Breast epithelium (tissue), 4 donors: ENCODE results near the gene RELN. TPM values are rescaled to one million over a fixed set of nuclear protein-coding genes. Genes with fewer than 3 reads are reported as not detected.

Experiments
- DNase-seq, 2 donors: peaks; one replicate each; pipeline ENCODE4 v3.0.0-alpha.2; 2019; ENCODE audit warnings: low spot score in 2 of 2
- H3K27ac ChIP-seq, 2 donors: fragments of 200-600 bp; sonication (generic) in 1 of 2; one replicate each; pipeline ENCODE4 v1.5.1; 2016 to 2019; ENCODE audit warnings: mild to moderate bottlenecking in 1 of 2
- H3K27me3 ChIP-seq, 2 donors: fragments of 200-600 bp; sonication (generic) in 1 of 2; one replicate each; pipeline versions ENCODE4 v1.5.1 to v1.6.0; 2017 to 2019; ENCODE audit warnings: control low read depth in 1 of 2, mild to moderate bottlenecking in 1 of 2
- H3K36me3 ChIP-seq: fragments of 200-600 bp; one replicate; pipeline ENCODE4 v1.5.1; 2019
- H3K4me1 ChIP-seq, 2 donors: fragments of 200-600 bp; sonication (generic); one replicate each; pipeline ENCODE4 v1.5.1; 2016 to 2019; ENCODE audit warnings: control low read depth in 1 of 2
- H3K4me3 ChIP-seq, 3 donors: fragments of 200-600 bp; sonication (generic); 1 replicate in 2 of 3; 2 replicates in 1 of 3; pipeline ENCODE4 v1.5.1; 2016 to 2019; ENCODE audit warnings: mild to moderate bottlenecking in 3 of 3, moderate library complexity in 2 of 3
- H3K9me3 ChIP-seq, 2 donors: fragments of 200-600 bp; sonication (generic) in 1 of 2; one replicate each; pipeline ENCODE4 v1.5.1; 2016 to 2019; ENCODE audit warnings: control low read depth in 1 of 2
- CTCF ChIP-seq, 3 donors: fragments of 450-650 bp; IDR thresholded peaks; one replicate each; pipeline ENCODE4 v1.5.1; 2016 to 2017; ENCODE audit warnings: antibody characterized with exemption in 3 of 3, mild to moderate bottlenecking in 3 of 3, moderate library complexity in 3 of 3
- POLR2A ChIP-seq: fragments of 450-650 bp; IDR thresholded peaks from one replicate; pipeline ENCODE4 v1.6.1; 2016; ENCODE audit warnings: antibody characterized with exemption, mild to moderate bottlenecking, moderate library complexity
- POLR2AphosphoS5 ChIP-seq, 3 donors: sonication (generic); formaldehyde crosslinking; IDR thresholded peaks; one replicate each; pipeline ENCODE4 v1.6.1; 2017; ENCODE audit warnings: antibody characterized with exemption in 3 of 3
- intact Hi-C: fragments of 100-400 bp; cut with DNase I; formaldehyde crosslinking; loops from one replicate; pipeline ENCODE4 v1.15.1; 2023; ENCODE audit warnings: low total_unique reads
- total RNA-seq, 3 donors: library from RNA; depleted of rRNA; stranded (reverse); fragments of >200 nt; gene quantifications; one replicate each; pipeline ENCODE4 v1.1.0, GENCODE V29; 2016

The RELN gene
- total RNA-seq, 3 donors from 2014 or later = 3.0 to 9.8 (median 4.5) TPM

GRCh38 chr7:103748680-103749079, 240.8 kb downstream of the RELN start:
- intact Hi-C loops = no loop called here
- TF ChIP-seq POLR2AphosphoS5 (IDR thresholded peaks at IDR 0.05) (no peak), CTCF (IDR thresholded peaks at IDR 0.05) (no peak), POLR2A (no peak)

GRCh38 chr7:103735377-103735776, 254.1 kb downstream of the RELN start:
- no peaks in the 10 kb centered on the region for H3K36me3 ChIP-seq
- H3K4me3 ChIP-seq = no peak overlapping the region
- TF ChIP-seq CTCF (IDR thresholded peaks at IDR 0.05) (no peak), POLR2AphosphoS5 (IDR thresholded peaks at IDR 0.05) (no peak), POLR2A (no peak)
- DNase-seq = no peak
- no peaks in the 10 kb centered on the region for H3K4me1 ChIP-seq
- no peaks in the 10 kb centered on the region for H3K9me3 ChIP-seq
- no peak overlapping the region for H3K27ac ChIP-seq
- H3K27me3 ChIP-seq = no peaks in the 10 kb centered on the region
- intact Hi-C loops = loop anchor here (10.0 kb wide), 1 partner anchor 539 kb away; no protein-coding TSS in a partner anchor

More at GRCh38 chr7:103748680-103749079, 240.8 kb downstream of the RELN start:
- Histone ChIP-seq H3K4me1 (no peaks in the 10 kb centered on the region), H3K27me3 (no peaks in the 10 kb centered on the region), H3K9me3 (no peaks in the 10 kb centered on the region), H3K4me3 (no peak overlapping the region), H3K36me3 (no peaks in the 10 kb centered on the region), H3K27ac (no peak overlapping the region)
- no peak for DNase-seq

GRCh38 chr7:103731169-103731568, 258.3 kb downstream of the RELN start:
- DNase-seq = no peak
- intact Hi-C loops = loop anchor here (10.0 kb wide), 1 partner anchor 544 kb away; no protein-coding TSS in a partner anchor
- Histone ChIP-seq H3K36me3 (no peaks in the 10 kb centered on the region), H3K4me3 (no peak overlapping the region), H3K9me3 (no peaks in the 10 kb centered on the region), H3K27me3 (no peaks in the 10 kb centered on the region), H3K27ac (no peak overlapping the region), H3K4me1 (no peaks in the 10 kb centered on the region)
- TF ChIP-seq POLR2A (no peak), POLR2AphosphoS5 (IDR thresholded peaks at IDR 0.05) (no peak), CTCF (IDR thresholded peaks at IDR 0.05) (no peak)

- H3K27me3 ChIP-seq = no peaks in the 10 kb centered on the region
- DNase-seq = no peak
- intact Hi-C loops = no loop called here
Observed at GRCh38 chr7:103729026-103729425, 260.4 kb downstream of the RELN start.

More at GRCh38 chr7:103729026-103729425, 260.4 kb downstream of the RELN start:
- H3K4me1 ChIP-seq = no peaks in the 10 kb centered on the region
- H3K27ac ChIP-seq = no peak overlapping the region
- no peak for TF ChIP-seq CTCF (IDR thresholded peaks at IDR 0.05)
- TF ChIP-seq POLR2AphosphoS5 (IDR thresholded peaks at IDR 0.05) = no peak
- no peak for TF ChIP-seq POLR2A
- no peaks in the 10 kb centered on the region for H3K9me3 ChIP-seq
- no peaks in the 10 kb centered on the region for H3K36me3 ChIP-seq
- H3K4me3 ChIP-seq = no peak overlapping the region
